WTC11 (cell line): ENCODE data around the gene PRPF8. TPM values are rescaled to one million over a fixed set of nuclear protein-coding genes. Genes with fewer than 3 reads are reported as not detected.

Experiments
- ATF6 ChIP-seq: sonication (generic); formaldehyde crosslinking; IDR thresholded peaks from 2 replicates; pipeline ENCODE4 v1.8.1; 2023; ENCODE audit warnings: mild to moderate bottlenecking, missing genetic modification reagents
- CBFB ChIP-seq: sonication (generic); formaldehyde crosslinking; IDR thresholded peaks from 2 replicates; pipeline ENCODE4 v1.8.1; 2022; ENCODE audit warnings: mild to moderate bottlenecking, low read depth, missing genetic modification reagents
- CDX4 ChIP-seq: fragments of 250-450 bp; sonication (Bioruptor Pico); IDR thresholded peaks from 2 replicates; pipeline ENCODE4 v1.9.0; 2021; ENCODE audit warnings: moderate library complexity, mild to moderate bottlenecking, inconsistent platforms, borderline replicate concordance
- CREB1 ChIP-seq: sonication (generic); formaldehyde crosslinking; IDR thresholded peaks from 2 replicates; pipeline ENCODE4 v1.8.0; 2023; ENCODE audit warnings: mild to moderate bottlenecking, missing genetic modification reagents
- E2F5 ChIP-seq: sonication (generic); formaldehyde crosslinking; IDR thresholded peaks from 2 replicates; pipeline ENCODE4 v1.8.1; 2022; ENCODE audit warnings: mild to moderate bottlenecking, moderate library complexity, missing genetic modification reagents
- ELF4 ChIP-seq: sonication (generic); formaldehyde crosslinking; IDR thresholded peaks from 2 replicates; pipeline ENCODE4 v1.8.1; 2022; ENCODE audit warnings: low read depth, mild to moderate bottlenecking, moderate library complexity, missing genetic modification reagents
- EMX1 ChIP-seq: fragments of 250-450 bp; sonication (Bioruptor Pico); IDR thresholded peaks from 2 replicates; pipeline ENCODE4 v1.8.0; 2021; ENCODE audit warnings: mild to moderate bottlenecking
- FOXJ3 ChIP-seq: sonication (generic); formaldehyde crosslinking; IDR thresholded peaks from 2 replicates; pipeline ENCODE4 v1.9.0; 2021; ENCODE audit warnings: missing genetic modification reagents, mild to moderate bottlenecking, borderline replicate concordance
- FOXP1 ChIP-seq: sonication (generic); formaldehyde crosslinking; IDR thresholded peaks from 2 replicates; pipeline ENCODE4 v1.8.0; 2022; ENCODE audit warnings: missing genetic modification reagents, mild to moderate bottlenecking, moderate library complexity, borderline replicate concordance
- IRF1 ChIP-seq: sonication (generic); formaldehyde crosslinking; IDR thresholded peaks from 2 replicates; pipeline ENCODE4 v1.8.0; 2023; ENCODE audit warnings: missing genetic modification reagents
- JAZF1 ChIP-seq: fragments of 250-450 bp; sonication (Bioruptor Pico); IDR thresholded peaks from 2 replicates; pipeline ENCODE4 v1.9.0; 2021; ENCODE audit warnings: moderate library complexity, mild to moderate bottlenecking, inconsistent platforms
- MXD4 ChIP-seq: fragments of 250-450 bp; sonication (Bioruptor Pico); IDR thresholded peaks from 2 replicates; pipeline ENCODE4 v1.8.0; 2021; ENCODE audit warnings: mild to moderate bottlenecking, moderate library complexity, borderline replicate concordance
- NFE2L1 ChIP-seq: sonication (generic); formaldehyde crosslinking; IDR thresholded peaks from 2 replicates; pipeline ENCODE4 v1.8.1; 2023; ENCODE audit warnings: missing genetic modification reagents
- NR3C1 ChIP-seq: sonication (generic); formaldehyde crosslinking; conservative IDR thresholded peaks from 2 replicates; pipeline ENCODE4 v1.8.1; 2023; ENCODE audit warnings: low read depth, mild to moderate bottlenecking, missing genetic modification reagents
- RELA ChIP-seq: sonication (generic); formaldehyde crosslinking; IDR thresholded peaks from 2 replicates; pipeline ENCODE4 v1.8.1; 2022; ENCODE audit warnings: missing genetic modification reagents, mild to moderate bottlenecking, borderline replicate concordance
- RORB ChIP-seq: fragments of 250-450 bp; sonication (Bioruptor Pico); IDR thresholded peaks from 2 replicates; pipeline ENCODE4 v1.9.0; 2021; ENCODE audit warnings: mild to moderate bottlenecking
- SMAD4 ChIP-seq: sonication (generic); formaldehyde crosslinking; IDR thresholded peaks from 2 replicates; pipeline ENCODE4 v1.8.0; 2022; ENCODE audit warnings: mild to moderate bottlenecking, missing genetic modification reagents
- SOX15 ChIP-seq: fragments of 250-450 bp; sonication (Bioruptor Pico); IDR thresholded peaks from 2 replicates; pipeline ENCODE4 v1.9.0; 2021; ENCODE audit warnings: mild to moderate bottlenecking
- STAT6 ChIP-seq: sonication (generic); formaldehyde crosslinking; conservative IDR thresholded peaks from 2 replicates; pipeline ENCODE4 v1.8.1; 2023; ENCODE audit warnings: mild to moderate bottlenecking, low read depth, missing genetic modification reagents, moderate library complexity
- TCF7 ChIP-seq: sonication (generic); formaldehyde crosslinking; IDR thresholded peaks from 2 replicates; pipeline ENCODE4 v1.8.0; 2022; ENCODE audit warnings: mild to moderate bottlenecking, low read depth, missing genetic modification reagents, moderate library complexity
- USF1 ChIP-seq: sonication (generic); formaldehyde crosslinking; IDR thresholded peaks from 2 replicates; pipeline ENCODE4 v1.8.0; 2022; ENCODE audit warnings: mild to moderate bottlenecking, missing genetic modification reagents
- USF2 ChIP-seq: sonication (generic); formaldehyde crosslinking; IDR thresholded peaks from 2 replicates; pipeline ENCODE4 v1.8.1; 2023; ENCODE audit warnings: mild to moderate bottlenecking, missing genetic modification reagents, moderate library complexity
- ZMAT4 ChIP-seq: fragments of 250-450 bp; sonication (Bioruptor Pico); IDR thresholded peaks from 2 replicates; pipeline ENCODE4 v1.9.0; 2021; ENCODE audit warnings: mild to moderate bottlenecking
- ZNF138 ChIP-seq: sonication (generic); formaldehyde crosslinking; conservative IDR thresholded peaks from 2 replicates; pipeline ENCODE4 v1.8.1; 2022; ENCODE audit warnings: mild to moderate bottlenecking, moderate library complexity, missing genetic modification reagents
- ZNF512 ChIP-seq: sonication (generic); formaldehyde crosslinking; IDR thresholded peaks from 2 replicates; pipeline ENCODE4 v1.8.1; 2022; ENCODE audit warnings: missing genetic modification reagents, borderline replicate concordance
- ZNF671 ChIP-seq: fragments of 250-450 bp; sonication (Bioruptor Pico); IDR thresholded peaks from 2 replicates; pipeline ENCODE4 v1.8.0; 2021; ENCODE audit warnings: mild to moderate bottlenecking
- ZSCAN18 ChIP-seq: fragments of 250-450 bp; sonication (Bioruptor Pico); IDR thresholded peaks from 2 replicates; pipeline ENCODE4 v2.1.2; 2022; ENCODE audit warnings: mild to moderate bottlenecking, moderate library complexity
- total RNA-seq: library from RNA; stranded (reverse); gene quantifications from 3 replicates; pipeline ENCODE4 v1.2.3, GENCODE V29; 2021

Gene PRPF8
- total RNA-seq, 1 experiment from 2014 or later, result 388 TPM

GRCh38 chr17:1648963-1649843 lies 35.5 kb downstream of the PRPF8 start (continued):
- TF ChIP-seq STAT6 (CRISPR knock-in tag), result no peak
- TF ChIP-seq ELF4 (CRISPR knock-in tag), result no peak
- TF ChIP-seq FOXP1 (CRISPR knock-in tag), result no peak
- no peak for TF ChIP-seq EMX1 (CRISPR knock-in tag)
- TF ChIP-seq ZMAT4 (CRISPR knock-in tag), result no peak
- TF ChIP-seq TCF7 (CRISPR knock-in tag), result no peak
- TF ChIP-seq RELA (CRISPR knock-in tag), result no peak
- TF ChIP-seq NR3C1 (CRISPR knock-in tag), result no peak
- TF ChIP-seq CREB1 (CRISPR knock-in tag), result no peak
- no peak for TF ChIP-seq SMAD4 (CRISPR knock-in tag)
- no peak for TF ChIP-seq ATF6 (CRISPR knock-in tag)
- no peak for TF ChIP-seq RORB (CRISPR knock-in tag)
- no peak for TF ChIP-seq CBFB (CRISPR knock-in tag)
- TF ChIP-seq ZNF512 (CRISPR knock-in tag), result no peak
- no peak for TF ChIP-seq USF1
- no peak for TF ChIP-seq MXD4 (CRISPR knock-in tag)
- TF ChIP-seq E2F5 (CRISPR knock-in tag), result 0 out of 2 replicates have a peak, but pooled peaks have one; percentile 70
- no peak for TF ChIP-seq ZSCAN18 (CRISPR knock-in tag)
- TF ChIP-seq USF2 (CRISPR knock-in tag), result no peak
- no peak for TF ChIP-seq ZNF671
- TF ChIP-seq SOX15 (CRISPR knock-in tag), result no peak
- TF ChIP-seq NFE2L1 (CRISPR knock-in tag), result no peak
- TF ChIP-seq IRF1 (CRISPR knock-in tag), result no peak
- no peak for TF ChIP-seq FOXJ3 (CRISPR knock-in tag)
- TF ChIP-seq CDX4, result no peak
- TF ChIP-seq ZNF138, result no peak
- TF ChIP-seq JAZF1 (CRISPR knock-in tag), result no peak
